ENCODE data around the gene RAP2A.

DNA sequence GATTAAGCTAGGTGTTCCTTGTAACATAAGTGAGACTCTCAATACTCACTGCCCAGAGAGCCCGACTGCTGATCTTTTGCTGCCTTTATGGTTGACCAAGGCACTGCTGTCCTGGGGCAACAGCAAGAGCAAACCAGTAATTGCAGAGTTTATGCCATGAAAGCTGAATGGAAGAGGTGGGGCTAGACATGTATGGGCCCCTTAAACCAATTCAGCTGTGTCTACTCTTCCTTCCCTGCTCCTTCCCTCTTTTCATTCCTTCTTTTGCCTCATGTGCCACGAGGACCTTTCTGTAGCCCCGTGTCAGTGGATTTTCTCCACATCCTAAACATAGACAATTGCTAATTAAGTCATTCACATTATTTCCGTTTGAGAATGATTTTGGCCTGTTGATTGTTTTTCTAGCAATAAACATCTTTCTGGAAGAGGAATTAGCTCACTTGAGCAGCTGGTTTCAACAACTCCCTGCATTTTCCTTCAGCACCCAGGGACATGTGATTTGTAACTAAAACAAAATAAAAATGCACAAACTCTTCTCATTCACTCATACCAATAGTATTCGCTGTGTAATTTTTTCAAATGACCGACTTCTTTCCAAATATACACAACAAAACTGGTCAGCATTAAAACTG lies 40.5 kb downstream of the RAP2A start:
- TF ChIP-seq ZNF699 (CRISPR knock-in tag; IDR thresholded peaks at IDR 0.05; ENCODE audit: insufficient replicate concordance) (no peak), CBX8 (IDR thresholded peaks at IDR 0.05; ENCODE audit: borderline replicate concordance, extremely low read depth, low read depth, low read length, poor library complexity, severe bottlenecking) (no peak), HDAC6 (IDR thresholded peaks at IDR 0.05; ENCODE audit: low read depth, low read length) (no peak), POLR2A (conservative IDR thresholded peaks at IDR 0.05) (no peak), FOXP1 (CRISPR knock-in tag; IDR thresholded peaks at IDR 0.05) (no peak)
- TF ChIP-seq, protein P1, sequence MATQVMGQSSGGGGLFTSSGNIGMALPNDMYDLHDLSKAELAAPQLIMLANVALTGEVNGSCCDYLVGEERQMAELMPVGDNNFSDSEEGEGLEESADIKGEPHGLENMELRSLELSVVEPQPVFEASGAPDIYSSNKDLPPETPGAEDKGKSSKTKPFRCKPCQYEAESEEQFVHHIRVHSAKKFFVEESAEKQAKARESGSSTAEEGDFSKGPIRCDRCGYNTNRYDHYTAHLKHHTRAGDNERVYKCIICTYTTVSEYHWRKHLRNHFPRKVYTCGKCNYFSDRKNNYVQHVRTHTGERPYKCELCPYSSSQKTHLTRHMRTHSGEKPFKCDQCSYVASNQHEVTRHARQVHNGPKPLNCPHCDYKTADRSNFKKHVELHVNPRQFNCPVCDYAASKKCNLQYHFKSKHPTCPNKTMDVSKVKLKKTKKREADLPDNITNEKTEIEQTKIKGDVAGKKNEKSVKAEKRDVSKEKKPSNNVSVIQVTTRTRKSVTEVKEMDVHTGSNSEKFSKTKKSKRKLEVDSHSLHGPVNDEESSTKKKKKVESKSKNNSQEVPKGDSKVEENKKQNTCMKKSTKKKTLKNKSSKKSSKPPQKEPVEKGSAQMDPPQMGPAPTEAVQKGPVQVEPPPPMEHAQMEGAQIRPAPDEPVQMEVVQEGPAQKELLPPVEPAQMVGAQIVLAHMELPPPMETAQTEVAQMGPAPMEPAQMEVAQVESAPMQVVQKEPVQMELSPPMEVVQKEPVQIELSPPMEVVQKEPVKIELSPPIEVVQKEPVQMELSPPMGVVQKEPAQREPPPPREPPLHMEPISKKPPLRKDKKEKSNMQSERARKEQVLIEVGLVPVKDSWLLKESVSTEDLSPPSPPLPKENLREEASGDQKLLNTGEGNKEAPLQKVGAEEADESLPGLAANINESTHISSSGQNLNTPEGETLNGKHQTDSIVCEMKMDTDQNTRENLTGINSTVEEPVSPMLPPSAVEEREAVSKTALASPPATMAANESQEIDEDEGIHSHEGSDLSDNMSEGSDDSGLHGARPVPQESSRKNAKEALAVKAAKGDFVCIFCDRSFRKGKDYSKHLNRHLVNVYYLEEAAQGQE (IDR thresholded peaks at IDR 0.05; ENCODE audit: borderline replicate concordance) = no peak
- TF ChIP-seq, protein P1 (CRISPR knock-in tag; IDR thresholded peaks at IDR 0.05; ENCODE audit: low read depth) = no peak
- TF ChIP-seq, protein P2, sequence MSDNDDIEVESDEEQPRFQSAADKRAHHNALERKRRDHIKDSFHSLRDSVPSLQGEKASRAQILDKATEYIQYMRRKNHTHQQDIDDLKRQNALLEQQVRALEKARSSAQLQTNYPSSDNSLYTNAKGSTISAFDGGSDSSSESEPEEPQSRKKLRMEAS (CRISPR knock-in tag; IDR thresholded peaks at IDR 0.05) = no peak
- TF ChIP-seq, protein P3, sequence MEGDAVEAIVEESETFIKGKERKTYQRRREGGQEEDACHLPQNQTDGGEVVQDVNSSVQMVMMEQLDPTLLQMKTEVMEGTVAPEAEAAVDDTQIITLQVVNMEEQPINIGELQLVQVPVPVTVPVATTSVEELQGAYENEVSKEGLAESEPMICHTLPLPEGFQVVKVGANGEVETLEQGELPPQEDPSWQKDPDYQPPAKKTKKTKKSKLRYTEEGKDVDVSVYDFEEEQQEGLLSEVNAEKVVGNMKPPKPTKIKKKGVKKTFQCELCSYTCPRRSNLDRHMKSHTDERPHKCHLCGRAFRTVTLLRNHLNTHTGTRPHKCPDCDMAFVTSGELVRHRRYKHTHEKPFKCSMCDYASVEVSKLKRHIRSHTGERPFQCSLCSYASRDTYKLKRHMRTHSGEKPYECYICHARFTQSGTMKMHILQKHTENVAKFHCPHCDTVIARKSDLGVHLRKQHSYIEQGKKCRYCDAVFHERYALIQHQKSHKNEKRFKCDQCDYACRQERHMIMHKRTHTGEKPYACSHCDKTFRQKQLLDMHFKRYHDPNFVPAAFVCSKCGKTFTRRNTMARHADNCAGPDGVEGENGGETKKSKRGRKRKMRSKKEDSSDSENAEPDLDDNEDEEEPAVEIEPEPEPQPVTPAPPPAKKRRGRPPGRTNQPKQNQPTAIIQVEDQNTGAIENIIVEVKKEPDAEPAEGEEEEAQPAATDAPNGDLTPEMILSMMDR (IDR thresholded peaks at IDR 0.05 in 2 of 3, conservative IDR thresholded peaks at IDR 0.05 in 1 of 3; ENCODE audit: insufficient read depth in 2 of 3, low read depth in 1 of 3, low read length in 3 of 3) = no peak
- TF ChIP-seq, protein P4, sequence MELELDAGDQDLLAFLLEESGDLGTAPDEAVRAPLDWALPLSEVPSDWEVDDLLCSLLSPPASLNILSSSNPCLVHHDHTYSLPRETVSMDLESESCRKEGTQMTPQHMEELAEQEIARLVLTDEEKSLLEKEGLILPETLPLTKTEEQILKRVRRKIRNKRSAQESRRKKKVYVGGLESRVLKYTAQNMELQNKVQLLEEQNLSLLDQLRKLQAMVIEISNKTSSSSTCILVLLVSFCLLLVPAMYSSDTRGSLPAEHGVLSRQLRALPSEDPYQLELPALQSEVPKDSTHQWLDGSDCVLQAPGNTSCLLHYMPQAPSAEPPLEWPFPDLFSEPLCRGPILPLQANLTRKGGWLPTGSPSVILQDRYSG (tag; conservative IDR thresholded peaks at IDR 0.05; ENCODE audit: low read depth) = no peak
